Amniotic epithelial cell (primary cell): ENCODE data around the gene QSOX2.

Experiments
- DNase-seq: peaks from one replicate; pipeline ENCODE4 v3.0.0-alpha.2; 2010; ENCODE audit warnings: low read depth

QSOX2 gene

DNA sequence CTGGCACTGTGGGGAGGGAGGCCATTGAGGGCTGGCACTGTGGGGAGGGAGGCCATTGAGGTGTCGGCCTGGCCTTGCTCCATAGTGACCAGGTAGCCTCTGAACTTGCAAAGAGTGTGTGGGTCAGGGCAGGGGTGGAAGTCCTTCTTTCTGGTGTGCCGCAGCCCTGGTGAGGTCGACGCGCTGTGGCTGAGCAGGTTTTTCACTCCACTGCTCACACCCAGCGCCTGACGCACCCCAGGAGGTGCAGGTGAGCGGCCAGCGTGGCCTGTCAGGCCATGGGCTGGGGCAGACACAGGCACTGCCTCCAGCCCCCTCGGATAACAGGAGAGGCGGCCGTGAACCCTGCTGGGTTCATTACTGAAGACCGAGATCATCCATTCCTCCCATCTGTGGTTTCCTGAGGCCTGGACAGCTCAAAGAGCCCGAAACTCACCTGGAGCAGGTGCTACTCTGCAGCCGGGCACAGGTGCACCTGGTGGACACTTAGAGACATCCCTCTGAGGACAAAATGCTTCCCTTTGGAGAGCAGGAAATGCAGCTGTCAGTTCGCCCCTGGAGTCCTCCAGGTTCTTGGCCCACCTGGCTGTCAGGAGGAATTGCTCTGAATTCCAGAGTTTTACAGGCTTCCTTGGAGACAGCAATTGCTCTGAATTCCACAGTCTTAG, 73.1 kb downstream of the QSOX2 start:
- no peak for DNase-seq

- no peak for DNase-seq
Observed at GRCh38 chr9:136171801-136172411, 73.7 kb downstream of the QSOX2 start.

GRCh38 chr9:136171009-136171800, 74.4 kb downstream of the QSOX2 start:
- DNase-seq = no peak

DNA sequence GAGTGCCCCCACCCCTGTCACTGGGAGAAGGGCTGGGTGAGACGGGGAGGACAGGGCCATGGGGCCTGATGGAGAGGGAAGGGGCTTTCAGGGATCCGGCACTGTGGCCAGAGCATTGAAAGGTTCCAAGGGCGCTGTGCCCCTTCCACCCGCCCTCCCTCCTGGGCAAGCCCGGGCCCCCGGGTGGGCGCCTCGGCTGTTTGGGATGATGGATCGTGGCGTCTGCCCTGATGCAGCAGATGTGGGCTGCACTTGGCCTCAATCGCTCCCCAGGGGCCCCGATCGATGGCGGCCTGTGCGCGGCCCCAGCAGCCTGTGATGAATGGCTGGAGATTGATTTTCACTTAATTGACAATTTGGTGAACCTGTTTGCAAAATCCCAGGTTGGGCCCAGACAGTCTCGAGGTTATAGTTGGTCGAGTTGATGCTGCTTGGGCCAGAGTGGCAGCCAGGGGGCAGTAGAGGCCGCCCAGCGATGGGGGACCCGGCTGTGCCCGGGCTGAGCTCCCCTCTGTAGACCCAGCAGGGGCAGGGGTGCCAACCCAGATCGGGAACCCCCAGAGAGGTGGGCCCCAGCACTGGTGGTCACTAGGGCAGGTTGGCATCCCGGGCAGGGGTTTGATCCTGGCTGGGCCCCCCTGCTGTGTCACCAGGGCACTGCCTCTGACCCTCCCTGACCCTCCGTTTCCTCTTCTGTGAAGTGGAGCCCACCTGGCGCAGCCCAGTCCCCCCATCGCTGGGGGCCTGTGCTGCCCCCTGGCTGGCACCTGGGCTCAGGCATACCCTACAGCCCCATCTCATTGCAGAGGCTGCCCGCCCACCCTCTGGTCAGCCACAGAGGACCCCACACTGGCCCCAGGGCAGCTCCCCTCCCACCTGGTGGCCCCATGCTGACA, 75.4 kb downstream of the QSOX2 start:
- DNase-seq = no peak

DNA sequence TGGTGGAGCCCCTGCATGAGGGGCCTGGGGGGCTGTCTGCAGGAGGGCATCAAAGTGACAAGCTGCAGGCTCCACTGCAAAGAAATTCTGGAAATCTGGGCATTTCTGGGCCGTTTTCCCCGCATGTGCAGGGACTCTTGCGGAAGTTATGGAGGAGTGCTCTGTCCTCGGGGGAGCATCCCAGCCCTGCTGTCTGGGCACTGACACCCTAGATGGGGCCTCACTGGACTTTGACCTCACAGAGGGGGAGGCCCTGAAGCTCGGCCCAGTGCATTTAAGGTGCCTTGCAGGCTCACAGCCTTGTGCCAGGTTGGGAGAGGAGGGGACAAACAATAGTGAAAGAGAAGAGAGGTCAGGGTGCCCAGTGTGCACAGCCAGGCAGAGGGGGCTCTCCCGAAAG, 76.1 kb downstream of the QSOX2 start:
- DNase-seq = no peak

DNA sequence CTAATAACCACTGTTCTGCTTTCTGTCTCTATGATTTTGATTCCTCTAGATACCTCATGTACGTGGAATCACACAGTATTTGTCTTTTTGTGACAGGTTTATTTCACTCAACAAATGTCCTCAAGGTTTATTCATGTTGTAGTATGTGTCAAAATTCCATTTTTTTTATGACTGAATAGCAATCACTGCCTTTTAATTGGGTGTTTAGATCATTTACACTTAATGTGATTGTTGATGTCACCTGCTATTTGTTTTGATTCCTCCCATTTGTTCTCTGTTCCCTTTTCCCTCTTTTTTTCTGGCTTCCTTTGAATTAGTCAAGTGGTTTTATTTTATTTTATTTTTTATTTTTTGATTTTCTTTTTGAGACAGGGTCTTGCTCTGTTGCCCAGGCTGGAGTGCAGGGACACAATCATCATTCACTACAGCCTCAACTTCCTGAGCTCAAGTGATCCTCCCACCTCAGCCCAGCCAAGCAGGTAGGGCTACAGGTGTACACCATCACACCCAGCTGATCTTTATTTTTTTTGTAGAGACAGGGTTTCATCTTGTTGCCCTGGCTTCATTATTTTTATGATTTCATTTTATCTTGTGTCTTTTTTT, 82.3 kb downstream of the QSOX2 start:
- DNase-seq = no peak

DNA sequence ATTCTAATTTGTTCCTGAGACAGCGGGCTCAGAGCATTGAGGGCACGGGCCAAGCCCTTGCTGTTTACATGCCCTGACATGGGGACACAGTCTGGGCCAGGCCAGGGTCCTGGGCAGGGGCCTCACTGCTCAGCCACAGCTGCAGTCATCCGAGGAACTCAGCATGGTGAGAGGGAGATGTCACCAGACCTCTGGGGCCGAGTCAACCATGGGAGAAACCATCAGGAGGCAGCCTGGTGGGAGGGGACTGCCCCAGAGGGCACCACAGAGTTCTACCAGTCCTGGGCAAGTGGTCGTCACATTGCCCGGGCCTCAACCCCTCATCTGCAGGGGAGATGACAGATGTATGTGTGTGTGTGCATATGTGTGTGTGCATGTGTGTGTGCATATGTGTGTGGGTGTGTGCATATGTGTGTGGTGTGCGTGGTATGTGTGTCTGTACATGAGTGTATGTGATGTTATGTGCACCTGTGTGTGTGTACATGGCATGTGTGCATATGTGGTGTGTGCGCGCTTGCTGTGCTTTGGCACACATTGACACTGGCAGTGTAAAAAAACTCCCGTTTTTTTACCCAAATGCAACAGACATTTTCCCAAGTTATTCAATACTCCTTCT, 84.5 kb downstream of the QSOX2 start:
- no peak for DNase-seq

GRCh38 chr9:136160381-136160841, 85.2 kb downstream of the QSOX2 start:
- DNase-seq = no peak

DNA sequence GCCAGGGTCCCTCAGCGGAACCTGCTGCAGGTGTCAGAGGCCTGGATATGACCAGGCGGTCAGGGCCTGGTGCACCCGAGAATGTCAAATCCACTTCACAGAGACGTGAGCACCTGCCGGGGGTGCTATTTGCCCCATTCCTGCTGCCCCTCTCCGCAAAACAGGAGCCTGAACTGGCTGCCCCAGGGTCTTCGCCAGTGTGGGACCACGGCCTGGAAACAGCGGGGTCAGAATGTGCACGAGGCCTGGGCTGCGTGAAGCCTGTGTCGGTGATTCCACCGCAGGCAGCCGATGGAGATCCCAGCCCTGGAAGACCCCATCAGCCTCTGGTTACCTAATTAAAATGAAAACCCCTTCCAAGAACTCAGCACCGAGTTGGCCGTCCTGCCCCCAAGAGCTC, 85.8 kb downstream of the QSOX2 start:
- no peak for DNase-seq

DNA sequence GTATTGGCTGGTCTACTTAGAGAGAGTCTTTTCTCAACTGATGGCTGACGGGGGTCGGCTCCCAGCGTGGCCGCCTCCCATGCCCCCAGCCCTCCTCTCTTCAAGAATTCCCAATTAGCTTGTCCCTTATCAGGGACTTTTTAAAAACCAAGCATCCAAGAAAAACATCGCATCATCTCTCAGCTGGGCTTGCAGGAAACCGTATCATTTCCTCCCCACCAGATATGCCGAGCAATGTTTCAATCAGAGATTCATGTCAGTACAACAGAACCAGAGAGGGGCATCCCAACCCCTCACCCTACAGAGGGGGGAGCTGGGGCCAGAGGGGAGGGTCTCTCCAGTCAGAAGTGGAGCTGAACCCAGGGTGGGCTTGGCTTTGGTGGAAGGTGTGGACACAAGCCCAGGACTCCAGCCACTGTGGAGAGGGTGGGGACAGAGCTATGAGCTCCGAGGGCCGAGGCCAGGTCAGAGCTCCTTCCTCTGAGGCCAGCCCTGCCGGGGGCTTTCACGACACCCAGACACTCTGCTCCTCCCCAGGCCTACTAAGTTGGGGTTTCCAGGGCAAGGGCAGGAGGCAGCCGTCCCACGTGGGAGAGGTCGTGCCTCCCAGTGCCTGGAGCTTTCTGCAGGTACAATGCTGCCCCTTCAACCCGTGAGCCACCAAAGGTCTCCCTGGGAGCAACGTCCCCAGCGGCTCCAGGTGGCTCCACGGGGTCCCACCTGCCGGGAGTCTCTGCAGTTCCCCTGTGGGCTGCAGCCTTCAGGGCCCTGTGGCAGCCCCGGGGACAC, 87.9 kb downstream of the QSOX2 start:
- no peak for DNase-seq
